NCI-H524 treated with DMSO at 0.1 percent for 48 hours (cell line): Measurements from ENCODE around the gene YIPF2.
"Not testable (repeated sequence)": the region's sequence is repeated elsewhere in the genome, so short reads cannot be mapped to it uniquely, and the experiment has no call there.

Experiments used
- DNase-seq: peaks from one replicate; lab custom pipeline; 2025; lab: John Stamatoyannopoulos, UW

YIPF2 gene

DNA sequence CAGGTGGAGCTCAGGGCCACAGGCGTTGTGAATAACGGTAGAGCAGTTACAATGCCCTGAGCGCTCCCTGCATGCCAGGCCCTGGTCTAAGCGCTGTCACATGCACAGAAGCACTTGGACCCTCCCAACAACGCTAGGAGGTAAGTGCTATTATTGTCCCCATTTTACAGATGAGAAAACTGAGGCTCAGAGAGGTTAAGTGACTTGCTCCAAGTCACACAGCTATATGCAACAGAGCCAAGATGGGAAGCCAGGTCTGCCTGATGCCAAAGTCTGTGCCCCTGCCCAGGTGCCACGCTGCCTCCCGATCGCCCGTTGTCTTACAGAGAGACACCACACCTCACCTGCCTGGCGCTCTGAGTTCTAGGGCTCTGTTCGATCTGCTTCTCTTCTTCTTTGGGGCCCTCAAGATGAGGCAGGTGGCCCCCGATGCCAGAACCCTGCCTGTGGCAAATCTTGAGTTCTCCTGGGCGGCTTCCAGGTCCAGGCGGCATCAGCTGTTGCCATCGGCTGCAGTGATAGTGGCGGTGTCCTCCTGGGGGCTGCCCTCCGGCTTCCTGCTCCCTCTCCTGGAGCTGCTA, 20.0 kb downstream of the YIPF2 start:
- no peak for DNase-seq

DNA sequence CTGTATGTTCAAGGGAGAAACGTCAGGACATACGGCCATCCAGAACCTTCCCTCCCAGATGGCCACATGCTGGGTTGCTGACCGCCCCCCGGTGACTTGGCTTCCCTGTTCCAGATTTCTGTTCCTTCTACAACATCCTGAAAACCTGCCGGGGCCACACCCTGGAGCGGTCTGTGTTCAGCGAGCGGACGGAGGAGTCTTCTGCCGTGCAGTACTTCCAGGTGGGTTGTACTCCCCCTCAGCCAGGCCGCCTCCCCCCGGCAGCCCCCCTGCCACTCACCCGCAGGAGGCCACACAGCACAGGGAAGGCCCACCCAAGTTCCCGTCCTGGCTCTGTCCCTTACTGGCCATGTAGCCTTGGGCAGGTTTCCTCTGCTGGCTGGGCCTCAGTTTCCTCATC, 20.5 kb downstream of the YIPF2 start:
- DNase-seq = no peak

DNA sequence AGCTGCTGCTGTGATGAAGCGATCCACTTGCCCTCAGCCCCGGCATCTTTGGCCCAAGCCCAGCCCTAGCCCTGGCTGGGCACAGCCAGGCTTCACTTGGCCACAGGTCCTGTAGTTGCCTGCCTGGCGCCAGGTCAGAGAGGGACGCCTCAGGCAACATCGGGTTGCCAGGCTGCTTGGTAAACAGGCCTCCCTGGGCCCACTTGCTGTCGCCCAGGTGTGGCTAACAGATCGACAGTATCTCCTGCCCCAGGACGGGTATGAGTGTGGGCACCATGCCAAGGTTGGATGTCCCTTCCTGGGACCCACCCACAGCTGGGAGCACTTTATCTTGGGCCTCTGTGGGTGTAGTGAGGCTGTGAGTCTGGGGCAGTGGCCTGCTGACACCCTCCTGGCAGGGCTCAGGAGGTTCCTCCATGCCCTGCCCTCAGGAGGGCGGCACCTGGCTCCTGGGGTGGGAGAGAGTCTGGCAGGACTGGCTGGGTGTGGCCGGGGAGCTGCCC, 29.2 kb downstream of the YIPF2 start:
- DNase-seq = no peak

DNA sequence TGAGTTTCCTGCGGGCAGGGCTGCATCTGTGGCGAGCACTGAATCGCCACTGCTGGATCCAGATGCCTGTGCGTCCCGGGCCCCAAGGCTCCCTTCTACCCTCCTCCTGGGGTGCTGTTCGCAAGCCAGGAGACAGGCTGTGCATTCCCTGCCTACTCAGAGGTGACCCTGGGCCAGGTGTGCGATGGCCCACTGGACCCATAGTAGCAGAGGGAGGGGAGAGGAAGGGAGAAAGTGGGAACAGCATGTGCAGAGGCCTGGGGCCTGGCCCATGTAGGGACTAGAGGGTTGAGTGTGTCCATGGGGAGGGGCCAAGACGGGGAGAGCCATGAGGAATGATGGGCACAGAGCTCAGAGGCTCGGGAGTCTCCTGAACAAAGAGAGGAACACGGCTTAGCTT, 29.8 kb downstream of the YIPF2 start:
- no peak for DNase-seq

DNA sequence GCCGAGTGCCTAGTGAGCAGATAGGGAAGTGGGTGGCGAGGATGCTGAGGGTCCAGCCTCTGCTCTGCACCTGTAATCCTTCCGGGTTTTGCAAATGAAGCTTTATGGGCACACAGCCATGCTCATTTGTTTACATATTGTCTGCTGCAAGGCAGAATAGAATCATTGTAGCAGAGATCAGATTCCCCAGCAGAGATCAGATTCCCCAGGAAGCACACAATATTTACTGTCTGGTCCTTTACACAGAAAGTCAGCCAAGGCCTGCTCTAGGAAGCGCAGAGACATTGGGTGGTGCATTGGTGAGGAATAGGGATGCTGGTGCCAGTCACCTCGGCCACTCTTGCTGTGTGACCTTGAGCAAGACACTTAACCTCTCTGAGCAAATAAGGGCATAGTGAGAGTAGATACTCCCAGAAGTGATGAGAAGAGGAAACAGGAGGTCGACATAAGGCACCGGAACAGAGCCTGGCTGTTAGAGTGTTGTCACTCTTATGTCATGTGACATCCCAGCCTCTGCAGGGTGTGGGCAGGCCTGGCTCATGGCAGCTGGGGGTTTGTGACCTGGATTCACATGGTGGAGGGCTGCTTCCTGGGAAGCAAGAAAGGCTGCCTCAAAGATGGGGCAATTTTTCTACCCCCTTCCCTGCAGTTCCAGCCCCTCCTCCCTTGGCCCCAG, 31.4 kb downstream of the YIPF2 start:
- no peak for DNase-seq

DNA sequence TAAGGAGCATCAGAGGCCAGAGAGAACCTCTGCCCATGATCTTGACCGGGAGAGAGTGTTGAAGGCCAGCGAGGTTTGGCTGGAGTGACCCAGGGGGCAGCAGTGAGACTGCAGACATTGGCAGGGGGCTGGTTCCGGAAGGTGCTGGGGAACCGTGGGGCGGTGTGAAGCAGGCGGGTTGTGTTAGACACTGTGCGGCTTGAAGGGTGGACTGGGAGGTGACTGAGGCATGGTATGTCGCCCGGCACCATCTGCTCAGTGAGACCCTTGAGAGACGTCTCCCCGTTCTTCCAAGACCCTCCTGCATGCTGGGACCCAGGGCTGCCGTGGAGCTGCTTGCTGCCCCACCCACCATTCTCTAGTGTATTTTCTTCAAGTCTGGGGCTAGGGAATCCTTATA, 32.5 kb downstream of the YIPF2 start:
- DNase-seq = no peak

DNA sequence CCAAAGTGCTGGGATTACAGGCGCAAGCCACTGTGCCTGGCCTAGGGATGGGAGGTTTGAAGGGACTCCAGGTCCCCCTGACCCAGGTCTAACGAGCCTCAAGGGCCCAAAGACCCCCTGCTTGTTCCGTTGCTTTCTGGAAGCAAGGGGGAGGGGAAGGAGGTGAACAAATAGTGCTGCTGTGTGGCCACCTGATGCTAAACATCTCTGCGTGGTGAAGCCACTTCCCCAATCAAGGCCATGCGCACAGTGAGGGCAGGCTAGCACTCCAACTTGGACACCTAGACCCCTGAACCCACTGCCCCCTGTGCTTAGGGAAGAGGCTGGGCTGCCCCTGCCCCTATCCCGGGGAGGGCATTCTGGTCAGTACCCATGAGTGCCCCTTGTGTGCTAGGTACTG, 33.1 kb downstream of the YIPF2 start:
- DNase-seq = no peak

DNA sequence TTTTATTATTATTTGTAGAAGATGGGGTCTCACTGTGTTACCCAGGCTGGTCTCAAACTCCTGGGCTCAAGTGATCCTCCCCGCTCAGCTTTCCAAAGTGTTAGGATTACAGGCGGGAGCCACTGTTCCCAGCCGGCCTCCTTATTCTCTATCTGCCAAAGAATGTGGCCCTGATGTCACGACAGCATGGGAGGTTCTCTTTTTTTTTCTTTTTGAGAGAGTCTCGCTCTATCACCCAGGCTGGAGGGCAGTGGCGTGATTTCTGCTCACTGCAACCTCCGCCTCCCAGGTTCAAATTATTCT, 33.6 kb downstream of the YIPF2 start:
- DNase-seq = no peak

DNA sequence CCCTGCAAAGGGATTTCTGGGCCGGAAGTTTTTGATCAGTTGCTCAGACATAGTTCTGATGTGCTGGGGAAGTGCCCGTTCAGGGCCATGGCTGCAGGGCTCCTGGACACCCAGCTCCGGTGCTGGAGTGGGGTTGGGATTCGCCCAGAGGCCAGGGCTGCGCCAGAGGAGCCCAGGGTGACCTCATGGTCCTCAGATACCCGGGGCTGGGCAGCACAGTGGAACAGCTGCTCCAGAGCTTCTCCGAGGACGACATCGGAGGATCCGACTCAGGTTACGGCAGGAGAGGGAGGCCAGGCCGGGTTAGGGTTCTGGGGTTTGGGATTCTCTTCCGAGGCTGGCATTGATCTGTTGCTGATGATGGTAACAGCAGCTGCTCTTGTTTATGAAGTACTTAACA, 36.2 kb downstream of the YIPF2 start:
- peak; percentile 54 for DNase-seq

DNA sequence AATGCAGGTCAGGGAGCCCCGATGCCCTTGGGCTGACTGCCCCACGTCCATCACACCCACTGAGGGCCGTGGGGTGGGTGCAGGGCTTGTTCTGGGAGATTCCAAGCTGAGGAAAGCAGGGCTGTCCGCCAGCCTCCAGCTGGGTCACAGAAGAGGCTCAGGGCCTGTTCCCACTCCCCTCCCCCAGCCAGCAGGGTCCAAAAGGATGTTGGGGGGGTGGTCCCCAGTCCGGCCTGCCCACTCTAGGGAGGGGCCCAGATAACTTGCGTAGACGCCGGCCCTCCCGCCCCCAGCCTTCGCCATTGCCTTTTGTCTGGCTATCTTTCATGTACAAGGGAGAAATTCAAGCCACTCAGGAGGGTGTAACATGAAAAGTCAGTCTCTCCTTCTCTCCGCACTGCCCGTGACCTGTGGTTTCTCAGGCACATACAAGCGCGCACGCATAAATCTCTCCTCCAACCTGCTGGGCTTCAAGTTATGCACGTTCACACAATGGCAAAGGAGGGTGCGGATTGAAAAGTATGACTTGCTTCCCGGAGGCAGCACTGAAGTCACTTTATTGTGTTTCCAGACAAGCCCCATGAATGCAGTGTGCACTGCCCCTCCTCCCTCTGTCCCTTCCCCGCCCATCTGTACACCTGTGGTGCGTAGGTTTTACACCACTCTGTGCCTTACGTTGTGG, 36.9 kb downstream of the YIPF2 start:
- DNase-seq = no peak

DNA sequence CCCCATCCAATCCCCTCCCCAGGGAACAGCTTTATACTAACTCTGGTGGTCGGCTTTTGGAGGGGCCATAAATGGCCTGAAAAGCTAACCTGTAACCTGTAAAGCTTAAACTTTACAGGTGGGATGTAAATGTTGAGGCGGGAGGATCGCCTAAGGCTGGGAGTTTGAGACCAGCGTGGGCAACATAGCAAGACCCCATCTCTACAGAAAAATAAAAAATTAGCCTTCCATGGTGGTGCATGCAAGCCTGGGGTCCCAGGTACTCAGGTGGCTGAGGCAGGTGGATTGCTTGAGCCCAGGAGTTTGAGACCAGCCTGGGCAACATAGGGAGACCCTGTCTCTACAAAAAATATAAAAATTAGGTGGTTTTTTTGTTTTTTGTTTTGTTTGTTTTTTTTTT, 38.6 kb downstream of the YIPF2 start:
- no peak for DNase-seq

DNA sequence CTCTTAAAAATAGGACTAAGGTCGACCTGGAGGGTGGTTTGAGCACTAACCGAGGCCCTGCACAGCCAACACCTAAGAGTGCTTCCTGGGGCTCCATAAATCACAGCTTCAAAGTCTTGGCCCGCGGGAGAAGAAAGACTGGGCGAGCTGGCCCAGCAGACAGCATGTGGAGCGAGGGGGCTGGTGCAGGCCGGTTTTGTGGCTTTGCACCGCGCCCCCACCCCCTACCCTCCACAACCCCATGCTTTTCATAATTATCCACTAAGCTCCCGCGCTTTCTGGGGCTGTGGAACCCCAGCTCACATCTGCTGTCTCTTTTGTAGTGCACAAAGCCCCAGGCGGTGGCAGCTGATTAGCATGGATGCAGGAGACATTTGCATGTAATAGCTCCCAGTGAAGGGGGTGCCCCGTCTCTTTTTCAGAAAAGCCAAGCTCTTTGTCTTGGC, 40.0 kb downstream of the YIPF2 start:
- peak; percentile 70 for DNase-seq

DNA sequence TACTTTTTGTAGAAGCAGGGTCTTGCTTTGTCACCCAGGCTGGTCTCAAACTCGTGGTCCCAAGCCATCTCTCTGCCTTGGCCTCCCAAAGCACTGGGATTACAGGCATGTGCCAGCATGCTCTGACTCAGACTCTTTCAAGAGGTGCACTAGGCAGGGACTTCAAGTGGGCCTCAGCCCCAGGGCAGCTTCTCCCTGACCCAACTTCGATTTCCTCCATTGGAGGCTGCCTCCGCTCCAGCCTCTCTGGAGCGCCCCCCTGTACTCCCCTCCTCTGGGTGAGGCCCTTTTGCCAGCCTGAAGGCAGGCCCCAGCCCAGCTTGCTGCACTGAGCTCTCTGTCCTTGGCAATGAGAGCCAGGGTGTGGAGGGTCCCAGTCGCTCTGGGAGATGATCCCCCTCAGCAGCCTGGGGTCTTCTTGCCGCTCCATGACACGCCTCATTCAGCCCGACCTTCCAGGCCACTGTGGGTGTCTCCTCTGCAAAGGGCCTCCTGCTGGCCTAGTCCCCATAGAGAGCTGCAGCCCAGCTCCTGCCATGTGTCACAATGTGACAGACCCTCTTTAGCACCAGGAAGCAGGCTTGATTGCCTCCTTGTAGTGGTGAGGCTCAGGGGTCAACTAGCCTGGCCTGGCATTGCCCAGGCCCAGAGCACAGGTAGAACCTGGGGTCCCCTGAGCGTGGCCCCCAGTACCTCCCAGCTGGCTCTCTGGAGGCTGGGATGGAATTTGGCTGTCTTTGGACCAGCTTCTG, 40.6 kb downstream of the YIPF2 start:
- DNase-seq = no peak

DNA sequence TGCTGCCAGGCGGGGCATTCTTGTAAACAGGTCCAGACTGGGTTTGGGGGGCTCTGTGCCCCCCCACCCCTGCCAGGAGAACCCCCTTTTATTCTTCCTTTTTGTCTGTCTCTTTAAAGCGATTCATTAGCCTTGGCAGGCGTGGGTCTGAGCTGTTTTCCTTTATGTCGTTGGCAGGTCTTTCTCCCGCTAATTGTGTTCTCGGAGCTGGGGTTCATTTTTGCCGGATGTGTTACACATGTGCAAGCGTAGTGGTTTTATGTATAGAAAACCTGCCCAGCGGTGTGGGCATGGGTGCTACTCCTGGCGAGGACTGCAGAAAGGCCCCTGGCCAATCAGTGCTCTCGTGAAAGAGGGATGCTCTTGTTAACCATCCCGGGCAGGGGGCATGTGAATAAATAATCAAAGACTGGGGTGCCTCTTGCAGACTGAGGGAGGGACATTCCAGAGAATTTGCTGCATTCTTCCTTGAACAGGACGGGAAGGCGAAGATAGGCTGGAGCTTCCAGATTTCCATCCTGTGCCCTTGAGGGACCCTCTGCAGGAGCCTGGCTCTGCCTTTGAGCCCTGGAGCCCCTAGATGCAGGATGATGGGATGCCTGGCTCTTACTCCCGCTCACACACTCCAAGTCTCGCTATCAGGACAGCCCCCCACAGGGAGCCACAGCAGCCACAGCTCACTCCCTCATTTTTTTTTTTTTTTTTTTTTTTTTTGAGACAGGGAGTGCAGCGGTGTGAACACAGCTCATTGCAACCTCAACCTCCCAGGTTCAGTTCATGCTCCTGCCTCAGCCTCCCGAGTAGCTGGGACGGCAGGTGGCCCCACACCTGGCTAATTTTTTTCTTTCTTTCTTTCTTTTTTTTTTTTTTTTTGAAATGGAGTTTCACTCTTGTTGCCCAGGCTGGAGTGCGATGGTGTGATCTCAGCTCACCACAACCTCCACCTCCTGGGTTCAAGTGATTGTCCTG, 43.0 kb downstream of the YIPF2 start:
- no peak for DNase-seq

DNA sequence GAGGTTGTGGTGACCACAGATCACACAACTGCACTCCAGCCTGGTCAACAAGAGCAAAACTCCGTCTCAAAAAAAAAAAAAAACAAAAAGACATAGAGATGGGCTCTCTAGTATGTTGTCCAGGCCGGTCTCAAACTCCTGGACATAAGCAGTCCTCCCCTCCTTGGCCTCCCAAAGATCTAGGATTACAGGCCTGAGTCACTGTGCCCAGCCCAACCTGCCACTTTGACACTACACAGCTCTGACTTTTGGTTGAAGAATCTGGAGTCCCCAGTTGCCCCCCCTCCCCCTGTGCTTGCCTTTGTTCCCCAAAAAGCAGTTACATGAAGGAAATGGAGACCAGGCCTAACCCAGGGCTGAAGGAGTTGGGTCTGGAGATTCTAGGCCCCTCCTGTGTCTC, 44.2 kb downstream of the YIPF2 start:
- no peak for DNase-seq

DNA sequence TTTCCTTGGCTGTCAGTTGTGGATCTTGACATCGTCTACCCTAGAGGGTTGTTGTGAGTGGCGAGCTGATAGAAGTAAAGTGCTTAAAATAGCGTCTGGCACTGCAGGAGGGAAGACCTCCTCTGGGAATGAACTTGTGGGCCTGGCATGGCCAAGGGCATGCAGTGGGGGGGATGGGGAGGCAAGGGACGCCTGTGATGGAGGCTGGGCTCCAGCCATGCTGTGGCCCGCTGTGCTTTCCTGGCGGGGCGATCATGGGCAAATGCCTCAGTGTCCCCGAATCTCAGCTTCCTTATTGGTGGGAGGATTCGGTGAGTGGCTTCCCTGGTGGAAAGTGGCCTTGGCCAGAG, 46.4 kb downstream of the YIPF2 start:
- DNase-seq = no peak

DNA sequence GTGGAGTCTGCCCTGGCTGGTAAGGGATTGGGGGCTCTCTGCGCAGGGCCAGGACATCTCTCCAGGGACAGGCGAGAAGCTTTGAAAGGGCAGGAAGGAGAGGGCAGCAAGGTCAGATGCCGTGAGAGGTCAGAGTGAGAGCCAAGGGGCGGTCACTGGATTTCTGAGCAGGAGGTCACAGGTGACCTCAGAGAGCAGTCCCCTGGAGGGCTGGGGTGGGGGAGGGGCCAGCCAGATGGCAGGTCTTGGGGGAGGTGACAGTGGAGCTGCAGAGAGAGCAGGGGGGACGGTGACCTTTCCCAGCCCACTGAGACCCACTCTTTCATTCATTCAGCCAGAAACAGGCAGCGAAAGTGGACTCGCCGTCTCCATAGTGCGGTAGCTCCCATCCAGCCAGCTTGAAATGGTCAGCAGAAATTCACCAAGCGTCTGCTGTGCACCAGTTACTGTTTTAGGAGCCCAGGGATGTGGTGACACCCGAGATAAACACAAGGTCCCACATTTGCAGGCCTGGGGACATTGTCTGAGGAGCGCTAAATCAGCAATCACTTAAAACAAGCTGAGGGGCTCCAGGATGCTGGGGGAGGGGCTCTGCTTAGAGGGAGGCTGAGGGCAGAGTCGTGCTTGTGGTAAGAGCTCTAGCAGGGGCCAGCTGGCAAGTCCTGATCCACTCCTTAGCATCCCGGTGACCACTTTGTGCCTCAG, 46.9 kb downstream of the YIPF2 start:
- no peak for DNase-seq

DNA sequence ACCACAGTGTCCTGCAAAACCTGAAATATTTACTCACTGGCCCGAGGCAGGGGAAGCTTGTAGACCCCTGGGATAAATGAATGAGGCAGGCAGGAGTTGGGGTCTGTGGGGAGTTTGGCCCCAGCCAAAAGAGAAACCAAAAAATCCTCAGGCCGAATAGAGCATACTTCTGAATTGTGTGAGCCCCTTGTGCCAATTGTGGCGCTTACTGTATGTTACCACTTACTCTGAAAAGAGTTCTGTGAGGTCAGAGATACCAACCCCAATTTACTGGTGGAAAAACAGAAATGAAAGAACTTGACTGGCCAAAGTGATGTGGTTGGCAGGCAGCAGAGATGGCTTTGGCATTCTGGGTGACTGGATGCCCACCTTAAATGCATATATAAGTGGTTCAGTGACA, 50.2 kb downstream of the YIPF2 start:
- no peak for DNase-seq

DNA sequence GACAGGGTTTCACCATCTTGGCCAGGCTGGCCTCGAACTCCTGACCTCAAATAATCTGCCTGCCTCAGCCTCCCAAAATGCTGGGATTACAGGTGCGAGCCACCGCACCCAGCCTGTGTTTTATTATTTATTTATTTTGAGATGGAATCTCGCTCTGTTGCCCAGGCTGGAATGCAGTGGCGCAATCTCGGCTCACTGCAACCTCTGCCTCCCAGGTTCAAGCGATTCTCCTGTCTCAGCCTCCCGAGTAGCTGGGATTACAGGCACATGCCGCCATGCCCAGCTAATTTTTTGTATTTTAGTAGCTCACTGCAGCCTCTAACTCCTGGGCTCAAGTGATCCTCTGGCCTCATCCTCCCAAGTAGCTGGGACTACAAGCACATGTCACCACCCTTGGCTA, 50.8 kb downstream of the YIPF2 start:
- not testable (repeated sequence) for DNase-seq

DNA sequence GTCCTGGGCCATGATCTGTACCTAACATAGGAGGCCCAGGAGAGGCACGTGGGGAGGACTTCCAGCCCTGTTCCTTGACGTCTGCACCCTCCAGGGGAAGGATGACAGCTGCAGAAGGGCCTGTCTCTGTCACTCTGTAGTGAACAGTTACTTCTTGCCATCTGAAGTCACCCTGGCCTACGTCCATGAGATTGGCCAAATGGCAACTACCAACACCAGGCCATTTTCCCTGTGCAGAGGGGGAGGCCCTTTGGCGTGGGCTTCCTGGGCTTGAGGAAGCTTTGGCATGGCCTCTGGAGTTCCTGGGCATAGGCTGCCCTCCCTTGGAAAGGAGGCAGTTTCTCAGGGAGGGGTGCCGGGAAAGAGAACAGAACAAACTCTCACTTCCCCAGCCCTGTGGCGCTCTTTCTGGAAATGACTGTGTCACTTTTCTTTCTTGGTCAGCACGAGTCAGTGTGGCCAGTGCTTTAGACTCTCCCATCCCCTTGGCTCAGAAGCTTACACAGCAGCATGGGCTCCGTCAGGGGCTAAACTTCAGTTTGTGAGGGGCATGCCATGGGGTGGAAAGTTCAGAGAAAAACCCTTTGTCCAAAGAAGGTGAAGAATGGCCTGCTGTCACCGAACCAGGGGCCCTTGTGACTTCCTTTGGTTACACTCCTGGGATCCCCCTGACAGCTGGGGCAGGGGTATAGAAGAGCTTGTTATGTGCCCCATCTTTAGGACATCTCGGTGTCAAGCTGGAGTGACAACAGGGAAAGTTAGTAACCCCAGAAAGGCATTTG, 51.8 kb downstream of the YIPF2 start:
- no peak for DNase-seq
